AG09319 (cell line): ENCODE results near the gene EFNA1.

Source experiments
- DNase-seq: peaks from one replicate; pipeline ENCODE4 v3.0.0-alpha.2; 2010; ENCODE audit warnings: low read depth; ENCODE audit errors: extremely low read depth
- TF ChIP-seq, protein P1 (sequence below): IDR thresholded peaks from 2 replicates; pipeline ENCODE4 v1.5.1; 2011; ENCODE audit warnings: low read depth, mild to moderate bottlenecking, inconsistent platforms, low read length, moderate library complexity

EFNA1 gene

DNA sequence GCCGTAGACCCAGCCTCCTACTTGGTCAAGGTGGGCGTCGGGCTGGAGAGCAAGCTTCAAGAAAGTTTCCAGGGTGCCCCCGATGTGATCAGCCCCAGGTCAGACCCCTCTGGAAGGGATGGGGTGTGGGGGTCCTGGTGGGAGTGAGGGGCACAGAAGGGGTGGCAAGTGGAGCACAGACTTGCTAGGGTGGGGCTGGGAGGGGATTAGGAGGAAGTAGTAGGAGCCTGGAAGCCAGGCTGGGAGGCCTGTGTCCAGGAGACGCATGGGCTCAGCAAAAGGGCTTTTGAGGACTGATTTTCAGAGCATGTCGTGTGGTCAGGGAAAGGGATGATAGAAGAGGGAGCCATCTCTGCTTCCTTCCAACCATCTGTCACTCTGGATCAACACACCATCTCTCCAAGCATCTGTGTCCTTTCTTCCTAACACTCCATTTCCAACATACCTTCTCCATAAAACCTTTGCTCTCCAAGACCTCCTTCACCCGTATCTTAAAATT lies 54.4 kb downstream of the EFNA1 start:
- no peak for DNase-seq
- TF ChIP-seq, protein P1, sequence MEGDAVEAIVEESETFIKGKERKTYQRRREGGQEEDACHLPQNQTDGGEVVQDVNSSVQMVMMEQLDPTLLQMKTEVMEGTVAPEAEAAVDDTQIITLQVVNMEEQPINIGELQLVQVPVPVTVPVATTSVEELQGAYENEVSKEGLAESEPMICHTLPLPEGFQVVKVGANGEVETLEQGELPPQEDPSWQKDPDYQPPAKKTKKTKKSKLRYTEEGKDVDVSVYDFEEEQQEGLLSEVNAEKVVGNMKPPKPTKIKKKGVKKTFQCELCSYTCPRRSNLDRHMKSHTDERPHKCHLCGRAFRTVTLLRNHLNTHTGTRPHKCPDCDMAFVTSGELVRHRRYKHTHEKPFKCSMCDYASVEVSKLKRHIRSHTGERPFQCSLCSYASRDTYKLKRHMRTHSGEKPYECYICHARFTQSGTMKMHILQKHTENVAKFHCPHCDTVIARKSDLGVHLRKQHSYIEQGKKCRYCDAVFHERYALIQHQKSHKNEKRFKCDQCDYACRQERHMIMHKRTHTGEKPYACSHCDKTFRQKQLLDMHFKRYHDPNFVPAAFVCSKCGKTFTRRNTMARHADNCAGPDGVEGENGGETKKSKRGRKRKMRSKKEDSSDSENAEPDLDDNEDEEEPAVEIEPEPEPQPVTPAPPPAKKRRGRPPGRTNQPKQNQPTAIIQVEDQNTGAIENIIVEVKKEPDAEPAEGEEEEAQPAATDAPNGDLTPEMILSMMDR: no peak

DNA sequence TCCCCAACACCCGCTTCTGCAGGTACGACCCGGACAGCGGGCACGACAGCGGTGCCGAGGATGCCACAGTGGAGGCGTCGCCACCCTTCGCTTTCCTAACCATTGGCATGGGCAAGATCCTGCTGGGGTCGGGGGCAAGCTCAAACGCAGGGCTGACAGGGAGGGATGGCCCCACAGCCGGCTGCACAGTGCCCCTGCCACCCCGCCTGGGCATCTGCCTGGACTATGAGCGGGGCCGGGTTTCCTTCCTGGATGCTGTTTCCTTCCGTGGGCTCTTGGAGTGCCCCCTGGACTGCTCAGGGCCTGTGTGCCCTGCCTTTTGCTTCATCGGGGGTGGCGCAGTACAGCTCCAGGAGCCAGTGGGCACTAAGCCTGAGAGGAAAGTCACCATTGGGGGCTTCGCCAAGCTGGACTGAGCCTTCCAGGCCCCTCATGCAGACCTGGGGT lies 56.1 kb downstream of the EFNA1 start:
- TF ChIP-seq, protein P1: no peak
- DNase-seq: no peak

DNA sequence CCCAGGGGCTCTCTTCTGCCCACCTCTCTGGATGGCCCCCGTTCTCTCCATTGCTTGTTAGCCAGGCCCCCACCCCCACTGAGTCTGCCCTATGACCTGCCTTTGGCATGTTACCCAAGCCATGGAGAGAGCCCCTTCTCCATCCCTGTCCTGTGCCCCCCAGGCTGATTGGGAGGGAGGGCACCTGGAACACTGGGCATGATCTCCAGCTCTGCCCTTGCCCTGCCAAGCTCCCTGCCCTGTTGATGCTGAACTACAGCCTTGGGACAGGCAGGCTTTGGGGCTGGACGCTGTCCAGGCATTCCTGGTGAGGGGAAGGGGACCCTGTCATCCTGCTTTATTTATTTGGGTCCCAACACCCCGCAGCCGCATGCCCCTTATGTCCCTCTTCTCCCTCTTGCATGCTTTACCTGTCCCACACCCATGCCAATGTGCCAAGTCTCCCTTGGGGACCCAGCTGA lies 56.7 kb downstream of the EFNA1 start:
- TF ChIP-seq, protein P1: no peak
- no peak for DNase-seq
